Neural cell (in vitro differentiated cells): ENCODE data around the gene N4BP2L1. TPM values are rescaled to one million over a fixed set of nuclear protein-coding genes. Genes with fewer than 3 reads are reported as not detected.

Source experiments
- H2AFZ ChIP-seq: fragments of 200-600, 300-800 bp; sonication (generic), shearing (Covaris generic); 2 replicates; pipeline ENCODE4 v1.6.0; 2014; ENCODE audit warnings: low read depth, mild to moderate bottlenecking, antibody characterized with exemption, low read length, moderate library complexity
- H3F3A ChIP-seq: fragments of 200-600 bp; shearing (Covaris generic); 2 replicates; pipeline ENCODE4 v1.6.1; 2016; ENCODE audit warnings: mild to moderate bottlenecking, moderate library complexity, mixed read lengths, antibody characterized with exemption, low read length; ENCODE audit not compliant: insufficient read depth, poor library complexity, severe bottlenecking
- H3K27ac ChIP-seq: fragments of 200-600, 300-800 bp; sonication (generic), shearing (Covaris generic); 2 replicates; pipeline ENCODE4 v1.5.1; 2014; ENCODE audit warnings: mild to moderate bottlenecking, low read length, moderate library complexity
- H3K27me3 ChIP-seq: fragments of 300-800, 200-600 bp; sonication (generic), shearing (Covaris generic); 2 replicates; pipeline ENCODE4 v1.6.0; 2014; ENCODE audit warnings: mild to moderate bottlenecking, low read depth, low read length, moderate library complexity; ENCODE audit not compliant: insufficient read depth
- H3K36me3 ChIP-seq: fragments of 300-800, 200-600 bp; sonication (generic), shearing (Covaris generic); 2 replicates; pipeline ENCODE4 v1.5.1; 2014; ENCODE audit warnings: mild to moderate bottlenecking, antibody characterized with exemption, low read length, moderate library complexity; ENCODE audit not compliant: insufficient read depth
- H3K4me2 ChIP-seq: fragments of 300-800, 200-600 bp; sonication (generic), shearing (Covaris generic); 2 replicates; pipeline ENCODE4 v1.6.0; 2014; ENCODE audit warnings: mild to moderate bottlenecking, low read length
- H3K4me3 ChIP-seq: fragments of 300-800, 200-600 bp; sonication (generic), shearing (Covaris generic); 2 replicates; pipeline ENCODE4 v1.5.1; 2014; ENCODE audit warnings: mild to moderate bottlenecking, low read length, moderate library complexity
- H3K79me2 ChIP-seq: fragments of 200-600 bp; shearing (Covaris generic); replicated peaks from 2 replicates; pipeline ENCODE4 v1.6.0; 2014; ENCODE audit warnings: mild to moderate bottlenecking, low read length, moderate library complexity; ENCODE audit not compliant: insufficient read depth
- H3K9ac ChIP-seq: fragments of 300-800, 200-600 bp; sonication (generic), shearing (Covaris generic); 2 replicates; pipeline ENCODE4 v1.6.1; 2016; ENCODE audit warnings: mild to moderate bottlenecking, low read length, mixed read lengths
- H3K9me2 ChIP-seq: fragments of 200-600 bp; shearing (Covaris generic); 2 replicates; pipeline ENCODE4 v1.6.1; 2016; ENCODE audit warnings: mild to moderate bottlenecking, low read length, mixed read lengths; ENCODE audit not compliant: insufficient read depth
- H3K9me3 ChIP-seq: fragments of 200-600, 300-800 bp; sonication (generic), shearing (Covaris generic); 2 replicates; pipeline ENCODE4 v1.6.1; 2016; ENCODE audit warnings: mild to moderate bottlenecking, mixed run types, low read length, moderate library complexity, mixed read lengths
- H4K20me1 ChIP-seq: fragments of 200-600 bp; shearing (Covaris generic); 2 replicates; pipeline ENCODE4 v1.6.1; 2016; ENCODE audit warnings: mild to moderate bottlenecking, mixed run types; ENCODE audit not compliant: insufficient read depth
- EP300 ChIP-seq: fragments of 450-650 bp; conservative IDR thresholded peaks from 2 replicates; pipeline ENCODE4 v1.6.1; 2014; ENCODE audit warnings: antibody characterized with exemption, mild to moderate bottlenecking, moderate library complexity; ENCODE audit not compliant: poor library complexity, severe bottlenecking
- EZH2 ChIP-seq: fragments of 200-600, 300-800 bp; shearing (Covaris generic), sonication (generic); IDR thresholded peaks from 2 replicates; pipeline ENCODE4 v1.6.1; 2014; ENCODE audit warnings: antibody characterized with exemption, low read length, borderline replicate concordance, mild to moderate bottlenecking; ENCODE audit not compliant: insufficient read depth, poor library complexity, severe bottlenecking
- MXI1 ChIP-seq: fragments of 450-650 bp; conservative IDR thresholded peaks from 2 replicates; pipeline ENCODE4 v1.6.1; 2014; ENCODE audit warnings: antibody characterized with exemption, mild to moderate bottlenecking; ENCODE audit not compliant: poor library complexity, severe bottlenecking
- RAD21 ChIP-seq: fragments of 450-650 bp; conservative IDR thresholded peaks from 2 replicates; pipeline ENCODE4 v1.6.1; 2014; ENCODE audit warnings: antibody characterized with exemption, mild to moderate bottlenecking, moderate library complexity
- REST ChIP-seq: IDR thresholded peaks from 2 replicates; pipeline ENCODE4 v1.6.1; 2012; ENCODE audit warnings: borderline replicate concordance
- SMC3 ChIP-seq: fragments of 450-650 bp; conservative IDR thresholded peaks from 2 replicates; pipeline ENCODE4 v1.6.1; 2014; ENCODE audit warnings: antibody characterized with exemption, mild to moderate bottlenecking, moderate library complexity; ENCODE audit not compliant: poor library complexity
- polyA plus RNA-seq: library from polyadenylated mRNA; depleted of rRNA; stranded (reverse); fragments of >200 nt; gene quantifications from 2 replicates; pipeline ENCODE4 v1.2.3, GENCODE V29; 2014

The N4BP2L1 gene
- polyA plus RNA-seq, 1 donor from 2014 or later, result 6.1 TPM

DNA sequence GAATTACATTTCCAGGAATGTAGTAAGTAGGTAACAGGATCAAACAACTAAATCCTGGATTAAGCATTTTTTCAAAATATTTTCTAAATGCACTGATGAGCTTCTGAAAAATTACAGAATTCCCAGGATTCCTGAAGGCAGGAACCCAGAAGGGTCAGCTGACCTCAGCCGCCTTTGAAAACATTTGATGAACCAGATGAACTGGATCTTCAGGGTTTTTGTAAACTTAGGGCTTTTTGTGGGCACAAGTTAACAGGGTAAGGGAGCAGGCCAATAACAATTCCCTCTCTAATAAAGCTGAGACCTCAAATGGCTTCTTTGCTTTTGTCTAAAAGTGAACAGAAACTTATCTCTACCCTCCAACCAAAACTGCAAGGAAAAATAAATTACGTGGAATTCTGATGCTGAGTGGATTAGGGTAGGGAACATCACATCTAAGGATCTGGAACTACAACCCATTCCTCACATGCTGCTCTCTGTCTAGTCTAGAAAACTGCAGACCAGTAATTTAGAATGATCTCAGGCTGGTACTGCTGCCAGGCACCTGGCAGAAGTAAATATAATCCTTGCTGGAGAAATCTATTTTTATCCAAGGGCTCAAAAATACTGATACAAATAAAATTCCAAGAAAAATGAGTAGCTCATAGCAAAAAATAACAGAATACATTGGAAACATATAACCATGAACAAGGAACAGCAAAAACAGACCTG, 48.2 kb upstream of the N4BP2L1 start:
- no peak overlapping the region for H3K4me2 ChIP-seq
- H4K20me1 ChIP-seq, result no peaks in the 10 kb centered on the region
- H3K9me3 ChIP-seq, result no peaks in the 10 kb centered on the region
- H3K27ac ChIP-seq, result no peak overlapping the region
- H3K4me3 ChIP-seq, result no peak overlapping the region
- no peaks in the 10 kb centered on the region for H3K9me2 ChIP-seq
- H3F3A ChIP-seq, result no peaks in the 10 kb centered on the region
- no peak overlapping the region for H3K9ac ChIP-seq
- TF ChIP-seq MXI1, result no peak
- no peaks in the 10 kb centered on the region for H3K79me2 ChIP-seq
- no peak overlapping the region for H2AFZ ChIP-seq
- H3K36me3 ChIP-seq, result no peaks in the 10 kb centered on the region
- H3K27me3 ChIP-seq, result no peaks in the 10 kb centered on the region

GRCh38 chr13:32474999-32475792, 47.3 kb upstream of the N4BP2L1 start:
- H2AFZ ChIP-seq, result no peak overlapping the region
- H3K27me3 ChIP-seq, result no peaks in the 10 kb centered on the region
- no peak for TF ChIP-seq SMC3
- TF ChIP-seq EP300, result no peak
- no peak for TF ChIP-seq EZH2
- H3K27ac ChIP-seq, result no peak overlapping the region
- H3K9me2 ChIP-seq, result no peaks in the 10 kb centered on the region
- no peaks in the 10 kb centered on the region for H4K20me1 ChIP-seq
- H3K9ac ChIP-seq, result no peak overlapping the region
- H3K36me3 ChIP-seq, result no peaks in the 10 kb centered on the region
- no peak overlapping the region for H3K4me2 ChIP-seq
- H3K4me3 ChIP-seq, result no peak overlapping the region
- no peaks in the 10 kb centered on the region for H3K79me2 ChIP-seq
- H3F3A ChIP-seq, result no peaks in the 10 kb centered on the region
- no peaks in the 10 kb centered on the region for H3K9me3 ChIP-seq

GRCh38 chr13:32473650-32474049, 45.7 kb upstream of the N4BP2L1 start:
- H3K4me3 ChIP-seq, result no peak overlapping the region
- no peak overlapping the region for H3K9ac ChIP-seq
- H4K20me1 ChIP-seq, result no peaks in the 10 kb centered on the region
- no peak overlapping the region for H3K27ac ChIP-seq
- no peak overlapping the region for H2AFZ ChIP-seq
- no peaks in the 10 kb centered on the region for H3F3A ChIP-seq
- H3K36me3 ChIP-seq, result no peaks in the 10 kb centered on the region
- H3K9me3 ChIP-seq, result no peaks in the 10 kb centered on the region
- TF ChIP-seq REST, result no peak
- TF ChIP-seq RAD21, result no peak
- H3K4me2 ChIP-seq, result no peak overlapping the region
- no peaks in the 10 kb centered on the region for H3K79me2 ChIP-seq
- no peaks in the 10 kb centered on the region for H3K9me2 ChIP-seq
- no peaks in the 10 kb centered on the region for H3K27me3 ChIP-seq
